ENCODE measurements around the gene AGAP6.
"Not testable (repeated sequence)": the region's sequence is repeated elsewhere in the genome, so short reads cannot be mapped to it uniquely, and the experiment has no call there.

Gene AGAP6

DNA sequence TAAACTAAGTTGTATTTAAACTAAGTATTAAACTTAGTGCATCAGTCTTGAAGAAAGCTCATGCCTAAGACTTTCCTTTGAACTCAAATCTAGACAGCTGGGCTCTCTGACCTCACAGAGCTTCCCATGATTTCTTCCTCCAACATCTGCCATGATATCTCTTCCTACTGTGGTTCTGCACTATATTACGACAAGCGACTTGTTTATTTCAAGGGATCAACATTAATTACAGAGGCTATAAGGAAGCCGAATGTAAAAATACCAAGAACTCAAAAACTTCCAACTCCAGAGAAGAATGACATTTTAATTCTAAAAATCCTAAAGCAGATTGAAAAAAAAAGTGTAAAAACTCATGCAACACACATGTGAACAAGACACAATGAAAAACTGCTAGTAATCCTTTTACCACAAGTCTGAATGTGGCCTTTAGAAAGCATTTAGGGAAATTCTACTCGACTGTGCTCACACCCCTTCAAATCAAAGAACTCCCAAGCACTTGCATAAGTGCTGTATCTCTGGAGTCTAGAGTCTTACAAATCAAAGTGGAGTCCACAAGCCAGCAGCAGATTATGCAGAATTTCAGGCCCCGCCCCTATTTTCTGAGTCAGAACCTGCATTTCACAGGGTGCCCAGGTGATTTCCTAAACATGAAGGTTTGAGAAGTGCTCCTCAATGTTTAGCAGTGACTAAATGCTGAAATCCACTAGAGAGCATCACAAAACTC is 56.9 kb downstream of the AGAP6 start:
- H3K27me3 ChIP-seq (ENCODE audit: insufficient read depth, poor library complexity, severe bottlenecking), result no peaks in the 10 kb centered on the region
- no peaks in the 10 kb centered on the region for H3K4me1 ChIP-seq (ENCODE audit: insufficient read depth, poor library complexity, severe bottlenecking)
- no peak for DNase-seq (ENCODE audit: low spot score)
- ATAC-seq (ENCODE audit: low read depth), result no peak; the same call in 2 of the 3 replicates
- no peaks in the 10 kb centered on the region for H3K9me3 ChIP-seq (ENCODE audit: severe bottlenecking)
- no peak overlapping the region for H3K4me3 ChIP-seq (ENCODE audit: severe bottlenecking)
- TF ChIP-seq, protein P1, sequence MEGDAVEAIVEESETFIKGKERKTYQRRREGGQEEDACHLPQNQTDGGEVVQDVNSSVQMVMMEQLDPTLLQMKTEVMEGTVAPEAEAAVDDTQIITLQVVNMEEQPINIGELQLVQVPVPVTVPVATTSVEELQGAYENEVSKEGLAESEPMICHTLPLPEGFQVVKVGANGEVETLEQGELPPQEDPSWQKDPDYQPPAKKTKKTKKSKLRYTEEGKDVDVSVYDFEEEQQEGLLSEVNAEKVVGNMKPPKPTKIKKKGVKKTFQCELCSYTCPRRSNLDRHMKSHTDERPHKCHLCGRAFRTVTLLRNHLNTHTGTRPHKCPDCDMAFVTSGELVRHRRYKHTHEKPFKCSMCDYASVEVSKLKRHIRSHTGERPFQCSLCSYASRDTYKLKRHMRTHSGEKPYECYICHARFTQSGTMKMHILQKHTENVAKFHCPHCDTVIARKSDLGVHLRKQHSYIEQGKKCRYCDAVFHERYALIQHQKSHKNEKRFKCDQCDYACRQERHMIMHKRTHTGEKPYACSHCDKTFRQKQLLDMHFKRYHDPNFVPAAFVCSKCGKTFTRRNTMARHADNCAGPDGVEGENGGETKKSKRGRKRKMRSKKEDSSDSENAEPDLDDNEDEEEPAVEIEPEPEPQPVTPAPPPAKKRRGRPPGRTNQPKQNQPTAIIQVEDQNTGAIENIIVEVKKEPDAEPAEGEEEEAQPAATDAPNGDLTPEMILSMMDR (IDR thresholded peaks at IDR 0.05; ENCODE audit: poor library complexity, severe bottlenecking), result no peak
- no peaks in the 10 kb centered on the region for H3K36me3 ChIP-seq (ENCODE audit: low read depth)
- H3K27ac ChIP-seq (ENCODE audit: poor library complexity, severe bottlenecking), result no peak overlapping the region

DNA sequence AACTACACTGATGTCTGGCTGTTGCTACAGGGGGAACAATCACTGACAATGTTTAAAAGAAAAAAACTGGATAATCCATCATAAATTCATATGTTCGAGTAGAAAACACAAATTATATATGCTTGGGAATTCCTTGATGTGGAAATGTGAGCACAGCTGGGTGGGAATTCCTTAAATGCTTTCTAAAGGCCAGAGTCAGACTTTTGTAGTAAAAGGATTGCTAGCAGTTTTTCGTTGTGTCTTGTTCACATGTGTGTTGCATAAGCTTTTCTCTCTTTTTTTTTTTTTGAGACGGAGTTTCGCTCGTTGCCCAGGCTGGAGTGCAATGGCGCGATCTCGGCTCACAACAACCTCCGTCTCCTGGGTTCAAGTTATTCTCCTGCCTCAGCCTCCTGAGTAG is 58.3 kb downstream of the AGAP6 start:
- DNase-seq (ENCODE audit: low spot score); ATAC-seq (ENCODE audit: low read depth): not testable (repeated sequence)

DNA sequence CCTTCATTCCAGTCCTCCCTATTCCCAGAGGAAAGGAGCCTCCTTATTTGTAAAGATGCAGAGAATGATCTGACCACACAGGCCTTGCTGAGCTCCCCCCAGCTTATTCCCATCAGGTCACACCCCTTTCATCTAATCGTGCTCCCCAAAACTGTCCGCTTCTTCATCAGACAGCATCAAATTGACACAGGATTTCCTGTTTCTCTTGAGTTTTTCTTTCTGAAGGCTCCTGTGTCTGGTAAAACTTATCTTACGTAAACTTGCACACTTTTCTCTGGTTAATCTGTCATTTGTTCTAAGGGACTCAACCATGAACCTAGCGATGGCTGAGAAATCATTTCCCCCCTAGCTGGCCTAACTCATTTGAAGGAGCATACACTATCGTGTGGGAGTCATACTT is 59.4 kb downstream of the AGAP6 start:
- H3K4me1 ChIP-seq (ENCODE audit: insufficient read depth, poor library complexity, severe bottlenecking); H3K36me3 ChIP-seq (ENCODE audit: low read depth); ATAC-seq (ENCODE audit: low read depth); H3K27me3 ChIP-seq (ENCODE audit: insufficient read depth, poor library complexity, severe bottlenecking); H3K27ac ChIP-seq (ENCODE audit: poor library complexity, severe bottlenecking); H3K9me3 ChIP-seq (ENCODE audit: severe bottlenecking); DNase-seq (ENCODE audit: low spot score); H3K4me3 ChIP-seq (ENCODE audit: severe bottlenecking): not testable (repeated sequence)

More for the DNA sequence above, 58.3 kb downstream of the AGAP6 start:
- not testable (repeated sequence) for H3K27ac ChIP-seq (ENCODE audit: poor library complexity, severe bottlenecking); H3K36me3 ChIP-seq (ENCODE audit: low read depth); H3K4me3 ChIP-seq (ENCODE audit: severe bottlenecking); H3K27me3 ChIP-seq (ENCODE audit: insufficient read depth, poor library complexity, severe bottlenecking); H3K9me3 ChIP-seq (ENCODE audit: severe bottlenecking); H3K4me1 ChIP-seq (ENCODE audit: insufficient read depth, poor library complexity, severe bottlenecking)

DNA sequence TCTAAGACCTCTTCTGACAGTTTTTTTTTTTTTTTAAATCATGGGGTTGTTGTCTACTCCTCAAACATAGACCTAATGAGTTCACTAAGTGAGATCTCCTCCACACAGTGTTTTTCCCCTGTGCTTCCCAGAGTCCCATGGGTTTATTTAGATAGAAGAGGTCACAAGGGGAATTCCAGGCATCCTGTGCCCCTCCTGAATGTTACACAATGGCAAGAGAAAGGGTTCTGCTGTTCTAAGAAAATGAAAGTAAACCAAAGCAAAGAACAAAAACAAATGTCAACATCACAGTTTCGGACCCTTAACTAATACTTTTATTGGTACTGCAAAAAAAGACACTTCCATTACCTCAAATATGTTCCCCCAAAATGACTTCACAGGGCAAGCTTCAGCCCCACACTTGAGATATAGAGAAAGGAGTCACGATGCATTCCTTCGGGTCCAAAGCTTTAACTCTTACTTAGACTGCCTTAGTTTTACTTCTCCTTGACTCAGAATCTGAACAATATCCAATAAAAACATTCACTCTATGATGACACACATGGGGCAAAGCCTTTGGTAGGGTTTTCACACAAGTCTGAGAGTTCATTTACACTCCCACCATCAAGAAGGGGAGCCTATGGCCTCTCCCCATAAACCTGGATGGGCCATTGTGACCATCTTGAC is 63.9 kb downstream of the AGAP6 start:
- not testable (repeated sequence) for H3K4me3 ChIP-seq (ENCODE audit: severe bottlenecking); DNase-seq (ENCODE audit: low spot score); ATAC-seq (ENCODE audit: low read depth); H3K27me3 ChIP-seq (ENCODE audit: insufficient read depth, poor library complexity, severe bottlenecking); H3K9me3 ChIP-seq (ENCODE audit: severe bottlenecking); H3K36me3 ChIP-seq (ENCODE audit: low read depth); H3K27ac ChIP-seq (ENCODE audit: poor library complexity, severe bottlenecking); H3K4me1 ChIP-seq (ENCODE audit: insufficient read depth, poor library complexity, severe bottlenecking)

DNA sequence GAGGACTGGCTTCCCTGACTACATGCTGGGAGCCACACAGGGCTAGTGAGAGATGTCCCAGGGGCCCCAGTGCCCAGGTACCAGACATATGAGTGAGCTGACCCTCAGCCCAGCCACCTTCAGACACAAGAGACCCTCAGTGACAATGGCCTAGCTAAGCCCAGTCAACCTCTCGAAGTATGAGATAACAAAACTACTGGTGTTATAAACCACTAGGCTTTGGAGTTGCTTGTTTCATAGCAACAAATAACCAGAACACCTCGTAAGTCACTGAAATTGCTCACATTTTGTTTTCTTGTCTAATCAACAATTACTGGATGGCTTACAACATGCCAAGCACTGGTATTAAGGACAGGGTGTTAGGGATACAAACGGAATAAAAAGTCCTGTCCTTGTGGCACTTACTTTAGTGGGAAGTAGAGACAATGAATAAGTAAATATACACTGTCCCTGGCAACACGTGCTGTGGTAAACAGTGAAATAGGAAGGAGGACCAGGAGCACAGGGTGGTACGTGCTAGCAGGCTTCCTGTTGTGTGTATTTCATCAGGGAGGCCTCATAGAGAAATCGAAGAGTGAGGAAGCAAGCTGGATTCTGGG is 64.7 kb downstream of the AGAP6 start:
- H3K4me1 ChIP-seq (ENCODE audit: insufficient read depth, poor library complexity, severe bottlenecking); DNase-seq (ENCODE audit: low spot score); H3K4me3 ChIP-seq (ENCODE audit: severe bottlenecking); ATAC-seq (ENCODE audit: low read depth); H3K27ac ChIP-seq (ENCODE audit: poor library complexity, severe bottlenecking); H3K36me3 ChIP-seq (ENCODE audit: low read depth); H3K27me3 ChIP-seq (ENCODE audit: insufficient read depth, poor library complexity, severe bottlenecking); H3K9me3 ChIP-seq (ENCODE audit: severe bottlenecking): not testable (repeated sequence)

DNA sequence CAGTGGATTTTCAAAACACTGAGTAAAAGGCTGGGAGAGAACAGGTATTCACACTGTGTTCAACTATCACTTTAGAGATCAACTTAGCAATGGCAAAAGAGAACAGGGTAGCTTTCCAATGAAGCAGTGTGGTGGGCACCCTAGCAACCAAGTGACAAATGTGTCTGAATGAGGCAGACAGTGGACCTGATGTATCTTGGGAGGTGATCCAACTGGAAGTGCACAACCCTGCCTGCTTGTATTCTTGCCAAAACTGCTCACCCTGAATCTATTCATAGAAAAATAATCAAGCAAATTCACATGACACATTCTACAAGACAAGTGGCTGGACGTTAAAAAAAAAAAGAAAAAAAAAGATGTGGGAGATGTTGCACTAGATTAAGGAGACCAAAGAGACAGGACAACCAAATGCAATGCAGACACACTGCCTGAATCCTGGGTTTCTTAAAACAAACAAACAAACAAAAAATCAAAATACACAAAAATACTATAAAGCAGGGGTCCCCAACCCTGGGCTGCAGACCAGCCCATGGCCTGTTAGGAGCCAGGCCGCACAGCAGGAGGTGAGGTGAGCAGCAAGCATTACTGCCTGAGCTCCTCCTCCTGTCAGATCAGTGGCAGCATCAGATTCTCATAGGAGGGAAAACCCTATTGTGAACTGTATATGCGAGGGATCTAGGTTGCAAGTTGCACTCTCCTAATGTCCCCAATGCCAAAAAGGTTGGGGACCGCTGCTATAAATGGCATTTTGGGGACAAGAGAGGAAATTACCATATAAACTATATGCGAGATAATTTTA is 67.5 kb downstream of the AGAP6 start:
- not testable (repeated sequence) for H3K27me3 ChIP-seq (ENCODE audit: insufficient read depth, poor library complexity, severe bottlenecking); H3K4me3 ChIP-seq (ENCODE audit: severe bottlenecking); H3K4me1 ChIP-seq (ENCODE audit: insufficient read depth, poor library complexity, severe bottlenecking); H3K27ac ChIP-seq (ENCODE audit: poor library complexity, severe bottlenecking); H3K9me3 ChIP-seq (ENCODE audit: severe bottlenecking); H3K36me3 ChIP-seq (ENCODE audit: low read depth); ATAC-seq (ENCODE audit: low read depth); DNase-seq (ENCODE audit: low spot score)

DNA sequence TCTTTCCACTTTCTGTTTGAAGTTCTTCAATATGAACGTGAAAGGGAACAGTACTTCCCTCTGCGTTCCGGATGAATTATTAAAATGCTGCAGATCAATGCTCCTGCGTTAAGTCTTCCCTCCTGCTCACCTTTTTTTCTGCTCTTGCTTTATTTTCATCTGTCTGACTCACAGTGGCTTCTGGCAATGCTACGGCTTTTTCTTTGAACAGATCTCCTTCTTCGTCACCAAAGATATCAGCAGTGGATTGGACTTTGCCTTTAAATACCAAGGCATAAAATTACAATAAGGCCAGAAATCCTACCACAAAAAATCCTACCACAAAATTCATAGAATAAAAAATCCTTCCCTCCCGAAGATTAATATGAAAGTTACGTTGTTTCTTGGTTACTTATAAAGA is 68.4 kb downstream of the AGAP6 start:
- H3K27me3 ChIP-seq (ENCODE audit: insufficient read depth, poor library complexity, severe bottlenecking); H3K36me3 ChIP-seq (ENCODE audit: low read depth); H3K4me3 ChIP-seq (ENCODE audit: severe bottlenecking); H3K9me3 ChIP-seq (ENCODE audit: severe bottlenecking); H3K4me1 ChIP-seq (ENCODE audit: insufficient read depth, poor library complexity, severe bottlenecking); H3K27ac ChIP-seq (ENCODE audit: poor library complexity, severe bottlenecking); DNase-seq (ENCODE audit: low spot score); ATAC-seq (ENCODE audit: low read depth): not testable (repeated sequence)

DNA sequence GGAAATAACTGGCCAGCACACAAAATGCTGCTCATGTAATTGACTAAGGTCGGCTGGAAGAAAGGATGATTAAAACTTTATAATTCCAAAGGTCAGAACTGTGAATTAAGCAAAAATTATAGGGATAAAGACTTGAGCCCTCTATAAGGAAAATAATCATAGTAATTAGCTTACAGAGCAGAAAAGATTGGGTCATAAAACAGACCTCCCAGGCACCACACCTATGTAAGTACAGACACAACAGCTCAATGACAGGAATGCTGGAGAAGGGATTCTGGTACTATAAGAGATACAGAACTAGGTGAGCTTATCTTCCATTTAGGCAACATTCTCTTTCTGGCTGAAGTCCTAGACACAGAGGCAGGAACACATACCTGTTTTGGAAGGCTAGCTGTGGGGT is 70.5 kb downstream of the AGAP6 start:
- not testable (repeated sequence) for H3K9me3 ChIP-seq (ENCODE audit: severe bottlenecking); ATAC-seq (ENCODE audit: low read depth); H3K4me1 ChIP-seq (ENCODE audit: insufficient read depth, poor library complexity, severe bottlenecking)

DNA sequence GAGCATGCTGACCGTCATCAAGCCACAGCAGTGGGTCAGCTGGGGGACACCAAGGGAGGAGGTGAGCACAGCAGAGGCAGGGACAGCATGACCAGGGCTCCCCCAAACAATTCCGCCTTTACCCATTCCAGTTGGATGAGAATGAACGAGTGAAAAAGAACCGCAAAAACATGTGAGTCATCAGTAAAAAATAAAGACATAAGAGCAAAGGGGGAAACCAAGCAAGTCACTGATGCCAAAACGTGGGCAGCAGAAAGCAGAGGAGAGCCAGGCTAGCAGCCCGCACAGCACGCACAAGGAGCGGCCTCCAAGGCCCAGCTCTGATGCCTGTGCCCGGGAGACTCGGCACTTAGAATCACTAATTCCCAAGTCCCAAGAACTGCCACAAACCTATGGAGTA is 71.7 kb downstream of the AGAP6 start:
- not testable (repeated sequence) for H3K4me3 ChIP-seq (ENCODE audit: severe bottlenecking); DNase-seq (ENCODE audit: low spot score); H3K27ac ChIP-seq (ENCODE audit: poor library complexity, severe bottlenecking); H3K27me3 ChIP-seq (ENCODE audit: insufficient read depth, poor library complexity, severe bottlenecking); ATAC-seq (ENCODE audit: low read depth); H3K36me3 ChIP-seq (ENCODE audit: low read depth); H3K9me3 ChIP-seq (ENCODE audit: severe bottlenecking); H3K4me1 ChIP-seq (ENCODE audit: insufficient read depth, poor library complexity, severe bottlenecking)

More for the DNA sequence above, 70.5 kb downstream of the AGAP6 start:
- H3K36me3 ChIP-seq (ENCODE audit: low read depth); DNase-seq (ENCODE audit: low spot score); H3K4me3 ChIP-seq (ENCODE audit: severe bottlenecking); H3K27ac ChIP-seq (ENCODE audit: poor library complexity, severe bottlenecking); H3K27me3 ChIP-seq (ENCODE audit: insufficient read depth, poor library complexity, severe bottlenecking): not testable (repeated sequence)

Data from RWPE2 (cell line).